GM19452 (cell line): Measurements from ENCODE around the gene CCDC88B.

Source experiments
- ATAC-seq: cut with Tn5 transposase; IDR thresholded peaks from one replicate; pipeline ENCODE4 v1.9.1; 2021; ENCODE audit not compliant: unreplicated experiment

CCDC88B gene

GRCh38 chr11:64359712-64360445, 19.9 kb downstream of the CCDC88B start:
- ATAC-seq, result no peak

- ATAC-seq, result no peak
Observed at GRCh38 chr11:64360448-64360921, 20.5 kb downstream of the CCDC88B start.

- no peak for ATAC-seq
Observed at GRCh38 chr11:64361659-64362058, 21.7 kb downstream of the CCDC88B start.

GRCh38 chr11:64362339-64362738, 22.3 kb downstream of the CCDC88B start:
- ATAC-seq, result no peak

- ATAC-seq, result no peak
Observed at GRCh38 chr11:64364435-64364834, 24.4 kb downstream of the CCDC88B start.

GRCh38 chr11:64364911-64365310, 24.9 kb downstream of the CCDC88B start:
- no peak for ATAC-seq

- ATAC-seq, result no peak
Observed at GRCh38 chr11:64366751-64367150, 26.7 kb downstream of the CCDC88B start.

- no peak for ATAC-seq
Observed at GRCh38 chr11:64367931-64368672, 28.1 kb downstream of the CCDC88B start.

- no peak for ATAC-seq
Observed at GRCh38 chr11:64368673-64369074, 28.7 kb downstream of the CCDC88B start.

- no peak for ATAC-seq
Observed at GRCh38 chr11:64369440-64370421, 29.7 kb downstream of the CCDC88B start.

GRCh38 chr11:64371201-64371600, 31.2 kb downstream of the CCDC88B start:
- ATAC-seq, result no peak

GRCh38 chr11:64372021-64372420, 32.0 kb downstream of the CCDC88B start:
- ATAC-seq, result no peak

- no peak for ATAC-seq
Observed at GRCh38 chr11:64372802-64373597, 33.0 kb downstream of the CCDC88B start.

GRCh38 chr11:64373598-64373974, 33.6 kb downstream of the CCDC88B start:
- ATAC-seq, result no peak

GRCh38 chr11:64376071-64376470, 36.1 kb downstream of the CCDC88B start:
- ATAC-seq, result no peak

- ATAC-seq, result no peak
Observed at GRCh38 chr11:64378335-64378880, 38.4 kb downstream of the CCDC88B start.

- no peak for ATAC-seq
Observed at GRCh38 chr11:64379160-64379559, 39.2 kb downstream of the CCDC88B start.

- no peak for ATAC-seq
Observed at GRCh38 chr11:64379817-64380709, 40.1 kb downstream of the CCDC88B start.

- no peak for ATAC-seq
Observed at GRCh38 chr11:64381350-64381749, 41.3 kb downstream of the CCDC88B start.
